CD4-positive, alpha-beta T cell treated with Interleukin-6 for 4 hours (primary cell): ENCODE data around the gene GPR137B.
"Not testable (repeated sequence)": the region's sequence is repeated elsewhere in the genome, so short reads cannot be mapped to it uniquely, and the experiment has no call there.

Experiments
- DNase-seq: peaks from one replicate; pipeline ENCODE4 v3.0.0-alpha.2; 2020; ENCODE audit warnings: mixed read lengths

The GPR137B gene

DNA sequence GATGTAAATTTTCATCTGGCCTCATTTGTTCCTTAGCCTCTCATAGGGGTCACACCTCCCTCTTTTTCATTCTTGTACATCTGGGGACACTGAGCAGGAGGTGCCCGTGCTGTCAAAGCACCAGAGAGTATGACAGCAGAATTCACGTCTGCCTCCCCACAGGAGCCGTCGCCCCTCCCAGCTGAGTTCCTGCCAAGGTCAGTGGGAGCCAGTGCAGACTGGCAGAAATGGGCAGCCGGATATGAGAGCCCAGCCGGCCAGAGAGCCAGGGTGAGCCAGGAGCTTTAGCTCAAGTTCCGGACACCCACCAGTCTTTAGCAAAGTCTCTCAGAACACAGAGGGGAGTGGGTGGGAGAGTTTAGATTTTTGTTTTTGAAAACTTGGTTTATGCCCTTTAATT lies 21.9 kb downstream of the GPR137B start:
- DNase-seq, result no peak

DNA sequence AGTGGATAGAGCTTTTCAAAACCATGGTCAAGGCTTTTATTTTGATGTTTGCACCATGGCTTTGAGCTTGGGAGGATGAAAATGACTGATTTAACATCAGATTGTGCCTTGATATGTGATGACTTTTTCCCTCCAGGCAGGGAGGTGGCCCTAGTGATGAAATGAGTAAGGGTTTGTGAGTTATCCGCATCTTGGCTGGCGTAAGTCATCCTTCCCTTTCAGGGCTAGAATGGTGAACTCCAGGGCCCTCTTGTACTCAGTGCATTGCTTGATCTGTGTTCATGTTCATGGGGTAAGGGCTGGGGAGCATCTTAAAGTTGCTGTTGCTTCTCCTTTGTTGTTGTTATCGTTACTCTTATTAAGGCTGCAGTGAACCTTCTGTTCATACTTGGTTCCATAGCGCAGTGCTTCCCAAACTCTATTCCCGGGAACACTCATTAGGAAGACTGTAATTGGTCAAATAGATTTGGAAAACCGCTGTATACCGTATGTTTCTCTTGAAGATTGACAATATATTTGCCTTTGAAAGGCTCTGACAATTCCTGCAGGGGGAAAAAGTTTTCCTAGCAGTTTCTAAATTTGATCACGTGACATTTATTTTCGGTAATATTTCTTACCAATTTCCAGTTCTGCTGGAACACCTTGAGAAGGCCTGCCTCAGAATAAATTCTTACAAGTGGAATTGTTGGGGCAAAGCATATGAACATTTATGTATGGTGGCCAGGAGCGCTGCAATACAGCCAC lies 23.1 kb downstream of the GPR137B start:
- DNase-seq, result no peak

DNA sequence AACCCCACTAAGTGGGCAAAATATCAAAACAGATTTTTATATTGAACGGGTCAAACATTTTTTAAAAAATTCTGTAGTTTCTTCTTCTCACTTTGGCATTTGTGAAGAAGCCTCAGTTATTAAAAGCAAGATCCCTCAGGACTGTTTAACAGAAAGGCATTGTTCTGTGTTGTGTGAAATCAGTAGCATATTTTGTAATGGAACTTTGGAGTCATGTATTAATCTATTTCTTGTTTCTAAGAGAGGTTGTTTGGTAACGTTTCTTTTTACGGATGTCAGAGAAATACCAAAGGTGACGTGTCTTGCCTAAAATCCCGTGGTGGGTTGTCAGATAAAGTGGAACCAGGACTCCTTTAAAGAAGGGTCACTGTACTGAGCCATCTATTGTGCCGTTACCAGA lies 23.7 kb downstream of the GPR137B start:
- no peak for DNase-seq

DNA sequence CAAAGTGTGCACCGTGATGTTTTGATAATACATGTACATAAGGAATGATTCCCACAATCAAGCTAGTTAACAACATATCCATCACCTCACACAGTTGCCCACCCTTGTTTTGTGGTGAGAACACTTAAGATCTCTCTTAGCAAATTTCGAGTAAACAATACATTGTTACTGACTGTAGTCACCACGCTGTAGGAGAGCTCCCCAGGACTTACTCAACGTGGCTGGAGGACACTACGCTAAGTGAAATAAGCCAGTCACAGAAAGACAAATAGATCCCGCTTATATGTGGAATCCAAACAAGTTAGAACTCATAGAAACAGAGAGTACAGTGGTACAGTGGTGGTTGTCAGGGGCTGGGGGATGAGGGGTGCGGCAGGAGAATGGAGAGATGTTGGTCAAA lies 24.8 kb downstream of the GPR137B start:
- DNase-seq, result no peak

DNA sequence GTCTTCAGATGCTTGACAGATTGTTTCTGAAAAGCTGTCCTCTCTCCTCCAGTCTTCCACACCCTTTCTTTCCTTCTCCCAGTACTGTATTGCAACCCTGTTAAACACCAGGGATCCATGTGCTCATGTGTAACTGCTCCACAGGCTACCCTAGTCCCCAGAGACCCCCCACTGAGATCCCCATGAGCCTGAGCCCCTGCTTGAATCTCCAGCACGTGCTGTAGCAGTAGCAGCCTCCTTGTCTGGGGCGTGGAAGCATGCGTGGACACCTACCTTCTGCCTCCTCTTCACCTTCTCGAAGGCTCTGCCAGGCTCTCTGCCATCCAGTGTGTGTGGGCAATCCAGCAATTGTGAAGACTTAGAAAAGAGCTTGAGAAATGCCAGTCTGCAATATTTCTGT lies 25.2 kb downstream of the GPR137B start:
- DNase-seq, result no peak

DNA sequence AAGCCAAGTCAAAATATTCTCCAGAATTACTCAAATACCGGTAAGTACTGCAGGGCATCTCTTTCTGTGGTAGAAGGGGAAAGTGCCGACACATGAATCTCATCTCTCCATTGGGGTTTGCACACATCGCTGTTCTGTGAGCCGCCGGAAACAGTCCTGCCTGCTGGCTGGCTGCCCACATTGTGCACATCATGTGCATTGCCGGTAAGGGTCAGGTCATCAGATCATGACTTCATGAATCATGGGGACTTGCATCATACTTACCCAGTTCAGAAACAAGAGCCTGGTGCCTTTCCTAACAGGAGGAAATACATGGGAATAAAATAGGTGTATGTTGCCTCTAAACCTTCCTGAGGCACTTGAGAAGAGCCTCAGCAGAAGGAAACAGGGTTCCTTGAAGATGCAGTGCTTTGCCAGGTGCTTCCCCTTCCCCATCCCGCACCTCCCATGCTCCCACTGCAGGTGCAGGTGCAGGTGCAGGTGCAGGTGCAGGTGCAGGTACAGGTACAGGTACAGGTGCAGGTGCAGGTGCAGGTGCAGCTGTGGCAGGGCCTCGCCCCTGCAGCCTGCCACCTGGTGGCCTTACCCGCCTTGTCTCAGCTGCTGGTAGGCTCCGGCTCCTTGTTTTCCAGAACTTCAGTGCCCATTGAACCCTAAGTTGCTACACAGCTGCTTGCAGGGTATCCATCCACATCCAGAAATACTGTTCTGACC lies 26.5 kb downstream of the GPR137B start:
- DNase-seq, result no peak

DNA sequence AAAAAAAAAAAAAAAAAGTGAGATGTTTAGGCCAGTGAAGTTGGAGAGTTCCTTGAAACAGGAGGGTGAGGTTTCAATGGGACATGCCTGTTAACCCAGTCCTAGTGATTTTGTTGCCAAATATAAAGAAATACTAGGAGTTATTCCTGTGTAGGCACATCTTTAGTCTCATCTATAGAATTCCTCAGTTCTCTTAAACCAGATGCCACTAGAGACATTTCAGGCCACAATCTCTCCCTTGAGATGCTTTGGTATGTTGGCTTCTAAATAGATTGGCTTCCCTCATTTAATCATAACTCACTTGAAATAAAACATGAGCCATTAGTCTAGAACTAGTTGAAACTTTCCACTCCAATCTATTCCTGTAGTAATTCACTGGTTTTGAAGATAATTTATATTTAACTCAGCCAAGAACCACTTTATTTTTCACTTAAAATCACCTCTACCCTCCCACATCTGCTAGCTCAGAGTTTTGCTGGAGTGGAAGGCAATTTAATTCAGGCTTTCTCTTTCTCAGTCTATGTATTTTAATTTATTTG lies 29.8 kb downstream of the GPR137B start:
- no peak for DNase-seq

DNA sequence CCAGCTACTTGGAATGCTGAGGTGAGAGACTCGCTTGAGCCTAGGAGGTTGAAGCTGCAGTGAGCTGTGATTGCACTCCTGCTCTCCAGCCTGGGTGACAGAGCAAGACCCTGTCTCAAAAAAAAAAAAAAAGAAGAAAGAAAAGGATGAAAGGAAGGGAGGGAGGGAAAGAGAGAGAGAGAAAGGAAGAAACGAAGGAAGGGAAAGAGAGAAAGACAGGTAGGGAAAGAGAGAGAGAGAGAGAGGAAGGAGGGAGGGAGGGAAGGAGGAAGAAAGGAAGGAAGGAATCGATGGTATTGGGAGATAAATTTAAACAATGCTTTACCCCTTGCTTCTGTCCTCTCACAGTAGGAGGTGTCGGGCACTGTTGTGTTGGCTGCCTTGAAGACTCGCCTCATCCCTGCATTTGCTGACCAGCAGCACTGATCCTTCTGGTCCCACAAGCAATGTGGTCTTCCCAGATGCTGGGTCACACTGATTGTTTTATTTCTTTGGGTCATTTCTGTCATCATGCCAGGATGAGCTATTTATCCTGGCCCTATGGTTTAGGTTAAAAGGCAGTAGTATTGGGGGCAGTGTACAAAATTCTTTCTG lies 30.9 kb downstream of the GPR137B start:
- no peak for DNase-seq

DNA sequence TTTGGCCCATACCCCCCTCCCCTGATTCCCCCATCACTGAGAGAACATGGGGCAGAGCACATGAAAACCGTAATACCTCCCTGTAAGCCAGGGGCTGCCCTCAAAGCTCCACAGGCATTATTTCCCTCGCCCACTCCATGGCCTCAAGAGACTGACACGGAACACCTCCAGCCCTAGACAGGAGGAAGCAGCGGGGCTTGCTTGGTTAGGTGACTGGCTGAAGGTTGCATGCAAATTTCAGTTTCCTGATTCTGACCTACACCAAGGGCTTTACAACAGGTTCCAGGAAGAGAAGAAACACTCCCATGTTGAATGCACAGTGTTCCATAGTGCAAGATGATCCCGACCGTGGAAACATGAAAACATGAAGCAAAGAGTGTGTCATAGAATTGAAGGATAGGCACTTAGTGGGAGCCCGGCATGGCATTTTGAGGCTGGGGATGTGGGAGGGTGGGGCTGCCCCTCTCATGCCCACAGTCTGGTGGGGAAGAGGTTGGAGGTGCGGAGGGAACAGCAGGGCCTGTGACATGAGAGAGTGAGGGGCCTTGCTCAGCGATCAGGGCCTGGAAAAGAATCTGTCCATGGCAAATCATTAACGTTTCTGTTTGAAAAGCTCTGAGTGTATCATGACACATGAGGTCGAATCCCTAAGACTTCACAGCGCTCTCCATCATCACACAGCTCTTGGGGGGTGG lies 33.5 kb downstream of the GPR137B start:
- no peak for DNase-seq

DNA sequence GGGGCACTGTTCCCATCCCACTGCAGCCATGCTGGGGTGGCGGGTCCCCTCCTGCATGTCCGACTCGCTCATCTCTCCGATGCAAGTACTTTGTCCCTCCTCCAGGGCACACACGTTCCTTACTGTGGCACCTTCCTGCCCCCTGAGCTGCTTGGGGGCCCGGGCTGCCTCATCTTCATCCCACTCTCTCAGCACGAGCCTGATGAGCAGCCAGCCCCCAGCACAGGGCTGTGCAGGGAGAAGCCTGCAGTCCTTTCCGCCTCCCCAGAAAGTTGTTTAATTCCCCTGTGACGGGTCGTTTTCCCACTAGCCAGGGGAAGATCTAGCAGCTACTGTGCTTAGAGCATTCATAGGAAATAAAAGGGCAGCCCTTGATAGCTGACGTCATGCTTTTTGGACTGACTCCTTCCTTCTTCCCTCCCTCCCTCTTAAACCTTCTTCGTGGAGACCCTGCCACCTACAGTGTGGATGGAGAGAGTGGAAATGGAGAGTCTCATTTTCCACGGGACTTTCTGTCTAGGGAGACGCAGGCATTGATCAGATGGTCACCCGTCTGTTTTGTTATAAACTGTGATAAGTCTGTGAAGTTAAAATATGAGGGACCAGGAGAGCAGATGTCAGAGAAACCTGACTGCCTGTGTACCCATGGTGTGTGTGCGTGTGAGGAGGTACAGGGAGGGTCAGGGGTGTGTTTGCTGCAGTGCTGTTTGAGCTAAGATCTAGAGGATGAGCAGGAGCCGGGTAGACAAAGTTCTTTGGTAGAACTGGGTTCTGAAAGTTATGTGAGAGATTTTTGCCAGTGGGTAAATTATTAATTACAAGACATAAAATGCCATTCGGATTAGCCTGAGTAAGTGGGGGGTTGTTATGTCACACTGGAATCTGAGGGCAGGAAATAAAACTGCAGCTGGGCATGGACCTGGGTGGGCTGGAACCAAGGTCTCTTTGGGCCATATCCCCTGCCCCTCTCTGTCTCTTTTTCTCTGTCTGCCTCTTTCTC lies 34.3 kb downstream of the GPR137B start:
- no peak for DNase-seq

DNA sequence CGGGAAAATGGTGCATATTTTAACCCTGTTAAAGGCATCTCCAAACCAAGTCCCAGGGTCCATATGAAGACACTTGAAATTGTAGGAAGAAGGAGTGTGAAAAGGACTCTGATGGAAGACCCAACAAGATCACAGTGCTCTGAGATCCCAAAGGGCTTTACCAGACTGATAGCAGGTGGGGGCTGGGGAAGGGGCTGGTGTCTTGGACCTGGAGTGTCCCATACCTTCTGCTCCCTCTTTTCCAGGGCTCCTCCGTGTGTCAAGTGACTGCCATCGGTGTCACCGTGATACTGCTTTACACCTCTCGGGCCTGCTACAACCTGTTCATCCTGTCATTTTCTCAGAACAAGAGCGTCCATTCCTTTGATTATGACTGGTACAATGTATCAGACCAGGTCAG lies 37.3 kb downstream of the GPR137B start:
- DNase-seq, result no peak

DNA sequence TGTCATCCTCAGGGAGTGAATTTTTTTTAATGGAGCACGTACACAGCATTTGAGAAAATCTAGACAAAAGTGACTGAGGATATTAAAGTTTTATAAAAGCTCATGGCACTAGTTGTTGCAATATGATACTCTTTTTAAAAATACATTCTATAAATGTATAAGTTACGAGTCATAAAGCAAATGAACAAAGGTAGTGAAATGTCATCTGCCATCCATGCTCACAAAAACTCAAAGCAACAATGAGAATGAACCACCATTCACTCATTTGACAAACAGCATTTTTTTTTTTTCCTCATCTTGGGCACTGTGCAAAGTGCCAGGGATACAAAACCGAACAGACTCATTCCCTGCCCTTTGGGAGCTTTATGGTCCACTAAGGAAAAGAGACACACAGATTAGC lies 38.7 kb downstream of the GPR137B start:
- no peak for DNase-seq

DNA sequence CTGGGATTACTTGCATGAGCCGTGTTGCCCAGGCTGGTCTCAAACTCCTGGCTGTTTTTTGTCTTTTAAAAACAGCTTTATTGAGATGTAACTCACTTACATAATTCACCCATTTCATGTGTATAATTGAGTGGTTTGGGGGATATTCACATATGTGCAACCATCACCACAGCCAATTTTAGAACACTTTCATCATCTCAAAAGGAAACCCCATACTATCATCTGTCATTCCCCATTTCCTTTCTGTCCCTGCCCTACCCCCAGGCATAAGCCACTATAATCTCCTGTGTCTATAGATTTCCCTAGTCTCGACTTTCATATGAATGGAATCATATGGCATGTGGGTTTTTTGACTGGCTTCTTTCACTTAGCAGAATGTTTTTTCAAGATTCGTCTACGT lies 43.3 kb downstream of the GPR137B start:
- DNase-seq, result no peak

DNA sequence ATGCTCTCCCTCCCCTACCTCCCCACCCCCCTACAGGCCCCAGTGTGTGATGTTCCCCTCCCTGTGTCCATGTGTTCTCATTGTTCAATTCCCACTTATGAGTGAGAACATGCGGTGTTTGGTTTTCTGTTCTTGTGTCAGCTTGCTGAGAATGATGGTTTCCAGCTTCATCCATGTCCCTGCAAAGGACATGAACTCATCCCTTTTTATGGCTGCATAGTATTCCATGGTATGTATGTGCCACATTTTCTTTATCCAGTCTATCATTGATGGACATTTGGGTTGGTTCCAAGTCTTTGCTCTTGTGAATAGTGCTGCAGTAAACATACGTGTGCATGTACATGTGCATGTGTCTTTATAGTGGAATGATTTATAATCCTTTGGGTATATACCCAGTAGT lies 44.1 kb downstream of the GPR137B start:
- DNase-seq, result not testable (repeated sequence)

DNA sequence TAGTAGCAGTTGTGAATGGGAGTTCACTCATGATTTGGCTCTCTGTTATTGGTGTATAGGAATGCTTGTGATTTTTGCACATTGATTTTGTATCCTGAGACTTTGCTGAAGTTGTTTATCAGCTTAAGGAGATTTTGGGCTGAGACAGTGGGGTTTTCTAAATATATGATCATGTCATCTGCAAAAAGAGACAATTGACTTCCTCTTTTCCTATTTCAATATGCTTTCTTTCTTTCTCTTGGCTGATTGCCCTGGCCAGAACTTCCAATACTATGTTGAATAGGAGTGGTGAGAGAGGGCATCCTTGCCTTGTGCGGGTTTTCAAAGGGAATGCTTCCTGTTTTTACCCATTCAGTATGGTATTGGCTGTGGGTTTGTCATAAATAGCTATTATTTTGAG lies 45.7 kb downstream of the GPR137B start:
- DNase-seq, result not testable (repeated sequence)

DNA sequence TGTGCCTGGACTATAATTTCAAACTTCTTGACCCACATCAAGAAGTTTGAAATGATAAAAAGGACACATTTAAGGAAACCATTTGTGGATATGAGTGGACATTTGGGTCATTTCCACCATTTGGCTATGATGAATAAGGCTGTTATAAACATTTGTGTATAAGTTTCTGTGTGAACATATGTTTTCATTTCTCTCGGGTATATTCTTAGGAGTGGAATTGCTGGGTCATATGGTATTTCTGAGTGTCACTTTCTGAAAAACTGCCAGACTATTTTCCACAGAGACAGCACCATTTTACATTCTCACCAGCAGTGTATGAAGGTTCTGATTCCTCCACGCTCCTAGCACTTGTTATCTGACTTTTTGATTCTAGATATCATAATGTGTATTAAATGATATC lies 50.8 kb downstream of the GPR137B start:
- no peak for DNase-seq

DNA sequence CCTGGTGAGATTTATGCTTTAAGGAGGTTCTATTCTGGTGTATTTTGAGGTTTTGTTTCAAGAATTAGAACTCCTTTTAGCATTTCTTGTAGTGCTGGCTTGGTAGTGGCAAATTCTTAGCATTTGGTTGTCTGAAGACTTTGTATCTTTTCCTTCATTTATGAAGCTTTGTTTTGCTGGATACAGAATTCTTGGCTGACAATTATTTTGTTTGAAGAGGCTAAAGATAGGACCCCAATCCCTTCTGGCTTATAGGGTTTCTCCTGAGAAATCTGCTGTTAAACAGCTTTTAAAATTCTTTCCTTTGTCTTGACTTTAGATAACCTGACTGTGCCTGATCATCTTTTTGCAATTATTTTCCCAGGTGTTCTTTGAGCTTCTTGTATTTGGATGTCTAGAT lies 58.6 kb downstream of the GPR137B start:
- no peak for DNase-seq

DNA sequence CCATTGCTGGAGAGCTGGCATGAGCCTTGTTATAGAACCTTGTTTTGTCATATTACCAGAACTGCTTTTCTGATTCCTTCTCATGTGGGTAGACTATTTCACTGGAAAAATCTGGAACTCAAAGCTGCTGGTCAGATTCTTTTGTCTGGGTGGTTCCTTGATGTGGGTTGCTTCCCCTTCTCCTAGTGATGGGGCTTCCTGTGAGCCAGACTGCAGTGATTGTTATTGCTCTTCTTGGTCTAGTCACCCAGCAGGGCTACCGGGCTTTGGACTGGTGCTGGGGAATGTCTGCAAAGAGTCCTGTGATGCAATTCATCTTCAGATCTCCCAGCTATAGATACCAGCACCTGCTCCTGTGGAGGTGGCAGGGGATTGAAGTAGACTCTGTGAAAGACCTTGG lies 59.4 kb downstream of the GPR137B start:
- no peak for DNase-seq

DNA sequence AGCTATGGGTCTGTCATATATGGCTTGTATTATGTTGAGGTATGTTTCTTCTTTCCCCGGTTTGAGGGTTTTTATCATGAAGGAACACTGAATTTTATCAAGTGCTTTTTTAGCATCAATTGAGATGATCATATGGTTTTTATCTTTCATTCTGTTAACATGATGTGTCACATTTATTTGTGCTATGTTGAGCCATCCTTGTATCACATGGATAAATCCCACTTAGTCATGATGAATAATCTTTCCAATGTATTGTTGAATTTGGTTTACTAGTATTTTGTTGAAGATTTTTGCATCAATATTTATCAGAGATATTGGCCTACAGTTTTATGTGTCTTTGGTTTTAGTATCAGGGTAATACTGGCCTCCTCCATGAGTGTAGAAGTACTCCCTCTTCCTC lies 61.7 kb downstream of the GPR137B start:
- DNase-seq, result no peak

DNA sequence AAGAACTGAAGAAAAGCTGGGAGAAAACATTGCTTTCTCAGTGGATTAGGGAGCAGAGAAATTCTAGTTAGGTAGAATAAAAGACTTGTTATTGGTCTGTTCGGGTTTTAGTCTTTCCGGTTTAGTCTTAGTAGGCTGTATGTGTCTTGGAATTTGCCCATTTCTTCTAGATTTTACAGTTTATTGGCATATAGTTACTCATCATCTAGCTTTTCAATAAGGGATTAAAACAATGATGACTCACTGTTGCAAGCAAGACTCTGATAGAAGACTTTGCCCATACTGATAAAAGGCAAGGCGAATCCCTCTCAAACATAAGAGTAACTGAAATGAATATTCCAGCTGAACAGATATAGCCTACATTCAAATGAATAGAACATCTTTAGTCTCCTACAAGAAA lies 62.3 kb downstream of the GPR137B start:
- DNase-seq, result no peak

DNA sequence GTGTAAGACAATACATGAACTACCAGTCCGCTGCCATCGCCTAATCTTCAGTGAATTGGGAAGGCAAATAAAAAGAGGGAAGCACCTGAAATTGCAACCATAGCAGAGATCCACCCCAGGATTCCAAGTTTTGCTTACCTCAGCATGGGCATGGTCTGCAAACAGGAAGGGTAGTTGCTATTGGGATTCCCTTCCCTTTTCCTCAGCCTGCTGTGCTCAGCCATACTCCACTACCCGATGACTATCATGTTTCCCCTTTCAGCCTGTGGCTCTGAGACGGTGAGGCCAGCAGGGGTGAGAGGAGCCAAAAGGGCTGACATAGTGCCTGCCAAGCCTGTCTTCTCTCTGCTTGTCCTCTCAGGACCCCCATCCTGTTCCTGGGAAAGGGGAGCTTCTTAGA lies 64.2 kb downstream of the GPR137B start:
- DNase-seq, result no peak

DNA sequence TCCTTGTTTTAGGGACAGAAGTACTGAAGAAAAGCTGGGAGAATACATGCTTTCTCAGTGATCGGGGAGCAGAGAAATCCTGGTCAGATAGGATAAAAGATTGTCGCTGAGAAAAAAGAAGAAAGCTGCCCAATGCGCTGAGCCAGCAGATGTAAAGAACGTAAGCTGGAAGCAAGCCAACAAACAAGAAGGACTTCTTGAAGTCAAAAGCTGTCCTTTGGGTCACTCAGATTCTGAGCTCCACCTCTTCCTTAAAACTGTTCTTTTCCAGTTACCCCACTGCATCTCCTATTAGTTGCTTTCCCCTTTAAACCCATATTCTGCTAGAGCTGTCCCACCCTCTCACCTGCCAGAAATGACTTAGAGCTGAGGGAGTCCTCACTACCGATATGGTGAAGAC lies 64.8 kb downstream of the GPR137B start:
- no peak for DNase-seq
